Activated CD8-positive, alpha-beta memory T cell treated with anti-CD3 and anti-CD28 coated beads, Interleukin-2, amount 50 U/mL, for 24 hours (primary cell): ENCODE results near the gene PTDSS2.
"Not testable (repeated sequence)": the region's sequence is repeated elsewhere in the genome, so short reads cannot be mapped to it uniquely, and the experiment has no call there.

Experiments used
- DNase-seq: peaks from one replicate; pipeline ENCODE4 v3.0.0-alpha.2; 2020; ENCODE audit errors: extremely low read depth

The PTDSS2 gene

DNA sequence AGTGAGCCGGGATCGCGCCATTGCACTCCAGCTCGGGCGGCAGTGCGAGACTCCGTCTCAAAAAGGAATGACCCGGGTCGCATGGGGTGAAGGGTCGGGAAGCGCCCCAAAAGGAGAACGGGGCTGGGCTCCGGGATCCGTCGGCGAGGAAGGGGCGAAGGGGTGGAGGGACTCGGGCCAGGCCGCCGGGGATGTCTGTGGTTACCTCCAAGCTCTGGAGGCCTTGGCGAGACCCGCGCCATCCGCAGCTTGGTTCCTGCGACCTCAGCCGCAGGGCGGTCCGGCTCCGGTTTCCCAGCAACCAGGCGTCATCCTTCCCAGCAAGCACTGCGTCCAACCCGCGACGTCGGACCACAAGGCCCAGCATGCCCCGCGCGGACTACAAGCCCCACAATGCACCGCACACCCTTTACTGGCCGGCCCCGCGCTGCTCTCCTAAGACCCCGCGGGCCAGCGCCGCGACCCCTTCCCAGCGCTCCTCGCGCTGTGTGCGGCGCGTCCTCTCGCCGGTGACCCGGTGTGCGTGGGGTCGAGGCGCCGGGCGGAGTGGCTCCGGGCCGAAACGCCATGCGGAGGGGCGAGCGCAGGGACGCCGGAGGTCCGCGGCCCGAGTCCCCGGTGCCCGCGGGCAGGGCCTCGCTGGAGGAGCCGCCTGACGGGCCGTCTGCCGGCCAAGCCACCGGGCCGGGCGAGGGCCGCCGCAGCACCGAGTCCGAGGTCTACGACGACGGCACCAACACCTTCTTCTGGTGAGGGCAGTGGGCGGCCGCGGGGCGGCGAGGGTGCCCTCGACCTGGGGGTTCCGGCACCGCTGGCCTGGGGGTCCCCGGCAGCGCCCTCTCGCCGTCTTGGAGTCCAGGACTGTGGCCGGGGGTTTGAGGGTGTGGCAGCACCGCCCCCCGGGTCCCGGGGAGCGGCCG is at the start of gene PTDSS2:
Gene PTDSS2 (plus strand): TSS at position 391 of the 920 bp plus-strand sequence. CDS start 177 bp downstream, at position 568.
- DNase-seq: peak; percentile 92

DNA sequence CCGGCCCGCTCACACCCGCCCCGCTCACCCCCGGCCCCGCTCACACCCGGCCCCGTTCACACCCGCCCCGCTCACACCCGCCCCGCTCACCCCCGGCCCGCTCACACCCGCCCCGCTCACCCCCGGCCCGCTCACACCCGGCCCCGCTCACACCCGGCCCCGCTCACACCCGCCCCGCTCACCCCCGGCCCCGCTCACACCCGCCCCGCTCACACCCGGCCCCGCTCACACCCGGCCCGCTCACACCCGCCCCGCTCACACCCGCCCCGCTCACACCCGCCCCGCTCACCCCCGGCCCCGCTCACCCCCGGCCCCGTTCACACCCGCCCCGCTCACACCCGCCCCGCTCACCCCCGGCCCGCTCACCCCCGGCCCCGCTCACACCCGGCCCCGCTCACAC is 48.9 kb upstream of the PTDSS2 start:
- not testable (repeated sequence) for DNase-seq

DNA sequence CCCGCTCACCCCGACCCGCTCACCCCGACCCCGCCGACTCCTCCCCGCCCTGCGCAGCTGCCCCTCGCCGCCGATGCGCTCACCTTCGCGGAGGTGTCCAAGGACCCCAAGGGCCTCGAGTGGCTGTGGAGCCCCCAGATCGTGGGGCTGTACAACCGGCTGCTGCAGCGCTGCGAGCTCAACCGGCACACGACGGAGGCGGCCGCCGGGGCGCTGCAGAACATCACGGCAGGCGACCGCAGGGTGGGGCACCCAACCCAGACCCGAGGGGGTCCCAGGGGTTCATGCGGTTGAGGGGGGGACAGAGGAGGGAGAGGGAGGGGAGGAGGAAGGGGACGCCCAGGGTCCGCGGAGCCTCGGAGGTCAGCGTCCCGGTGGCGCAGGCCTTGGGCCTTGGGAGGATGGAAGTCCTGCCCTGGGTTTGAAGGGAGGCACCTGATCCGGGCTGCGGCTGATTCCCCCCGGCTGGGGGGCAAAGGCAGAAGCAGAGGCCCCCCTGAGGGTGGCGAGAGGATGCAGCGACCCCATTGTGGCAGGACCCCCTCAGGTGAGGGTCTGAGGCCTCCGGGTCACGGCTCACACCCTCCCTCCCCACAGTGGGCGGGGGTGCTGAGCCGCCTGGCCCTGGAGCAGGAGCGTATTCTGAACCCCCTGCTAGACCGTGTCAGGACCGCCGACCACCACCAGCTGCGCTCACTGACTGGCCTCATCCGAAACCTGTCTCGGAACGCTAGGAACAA is 46.9 kb upstream of the PTDSS2 start:
- DNase-seq: no peak

DNA sequence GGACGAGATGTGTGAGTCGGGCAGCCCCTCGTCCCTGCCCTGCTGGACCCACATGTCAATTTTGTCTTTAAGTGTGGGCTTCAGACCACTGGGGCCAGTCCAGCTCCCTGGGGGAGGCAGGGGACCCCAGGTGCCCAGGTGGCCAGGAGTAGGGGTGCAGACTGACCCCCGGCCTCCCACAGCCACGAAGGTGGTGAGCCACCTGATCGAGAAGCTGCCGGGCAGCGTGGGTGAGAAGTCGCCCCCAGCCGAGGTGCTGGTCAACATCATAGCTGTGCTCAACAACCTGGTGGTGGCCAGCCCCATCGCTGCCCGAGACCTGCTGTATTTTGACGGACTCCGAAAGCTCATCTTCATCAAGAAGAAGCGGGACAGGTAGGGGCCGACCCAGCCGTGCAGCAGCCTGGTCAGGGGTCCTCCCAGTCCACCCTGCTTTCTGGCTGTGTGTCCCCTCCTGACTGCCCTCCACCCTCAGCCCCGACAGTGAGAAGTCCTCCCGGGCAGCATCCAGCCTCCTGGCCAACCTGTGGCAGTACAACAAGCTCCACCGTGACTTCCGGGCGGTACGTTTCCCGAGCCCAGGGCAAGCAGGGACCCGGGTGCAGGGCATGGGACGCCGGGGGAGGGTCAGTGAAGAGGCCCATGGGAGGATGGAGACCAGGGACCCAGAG is 46.2 kb upstream of the PTDSS2 start:
- no peak for DNase-seq

DNA sequence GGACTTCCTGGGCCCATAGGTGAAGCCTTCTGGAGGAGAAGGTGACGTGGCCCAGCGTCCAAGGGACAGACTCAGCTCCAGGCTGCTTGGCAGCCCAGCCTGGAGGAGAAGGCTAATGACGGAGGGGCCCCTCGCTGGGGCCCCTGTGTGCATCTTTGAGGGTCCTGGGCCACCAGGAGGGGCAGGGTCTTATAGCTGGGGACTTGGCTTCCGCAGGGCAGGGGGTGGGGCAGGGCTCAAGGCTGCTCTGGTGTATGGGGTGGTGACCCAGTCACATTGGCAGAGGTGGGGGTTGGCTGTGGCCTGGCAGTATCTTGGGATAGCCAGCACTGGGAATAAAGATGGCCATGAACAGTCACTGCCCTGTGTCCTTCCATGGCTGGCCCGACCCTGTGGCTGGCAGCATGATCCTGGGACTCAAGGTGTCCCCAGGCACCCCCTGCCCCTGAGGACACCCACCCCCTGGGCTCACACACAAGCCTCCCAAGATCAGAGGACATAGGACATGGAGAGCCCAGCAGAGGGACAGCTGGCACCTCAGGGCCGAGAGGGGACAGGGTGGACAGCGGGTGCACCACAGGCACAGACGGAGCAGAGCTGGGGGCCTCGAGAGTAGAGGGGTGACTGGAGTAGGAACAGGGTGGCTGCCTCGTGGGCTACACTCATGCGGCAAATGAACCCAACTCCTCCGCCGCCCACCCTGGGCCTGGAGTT is 45.4 kb upstream of the PTDSS2 start:
- no peak for DNase-seq

DNA sequence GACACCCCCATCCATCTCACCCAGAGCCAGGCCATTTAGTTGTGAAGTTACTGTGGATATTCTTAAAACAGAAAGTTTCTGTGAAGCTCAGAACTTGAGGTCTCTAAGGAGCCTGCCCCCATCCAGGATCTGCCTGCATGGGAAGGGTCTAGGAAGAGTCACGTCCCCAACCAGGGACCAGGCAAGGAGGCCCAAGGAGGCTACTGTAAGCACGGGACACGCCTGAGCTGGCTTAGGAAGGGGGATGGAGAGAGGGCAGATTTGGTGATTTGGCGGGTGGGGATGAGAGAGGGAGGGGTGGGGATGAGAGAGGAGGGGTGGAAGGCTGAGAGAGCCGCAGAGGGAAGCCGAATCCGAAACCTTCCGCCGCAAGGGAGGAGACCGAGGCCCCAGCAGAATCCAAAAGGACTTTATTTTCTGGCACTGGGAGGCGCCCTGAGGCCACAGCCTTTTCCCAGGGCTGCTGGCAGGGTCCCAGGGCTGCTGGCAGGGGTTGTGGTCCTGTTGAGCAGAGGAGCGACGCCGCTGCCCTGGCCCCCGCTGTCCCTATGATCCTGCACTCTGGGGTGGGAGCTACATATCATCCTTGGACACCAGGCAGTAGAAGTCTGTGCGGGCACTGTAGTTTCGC is 44.6 kb upstream of the PTDSS2 start:
- DNase-seq: no peak

DNA sequence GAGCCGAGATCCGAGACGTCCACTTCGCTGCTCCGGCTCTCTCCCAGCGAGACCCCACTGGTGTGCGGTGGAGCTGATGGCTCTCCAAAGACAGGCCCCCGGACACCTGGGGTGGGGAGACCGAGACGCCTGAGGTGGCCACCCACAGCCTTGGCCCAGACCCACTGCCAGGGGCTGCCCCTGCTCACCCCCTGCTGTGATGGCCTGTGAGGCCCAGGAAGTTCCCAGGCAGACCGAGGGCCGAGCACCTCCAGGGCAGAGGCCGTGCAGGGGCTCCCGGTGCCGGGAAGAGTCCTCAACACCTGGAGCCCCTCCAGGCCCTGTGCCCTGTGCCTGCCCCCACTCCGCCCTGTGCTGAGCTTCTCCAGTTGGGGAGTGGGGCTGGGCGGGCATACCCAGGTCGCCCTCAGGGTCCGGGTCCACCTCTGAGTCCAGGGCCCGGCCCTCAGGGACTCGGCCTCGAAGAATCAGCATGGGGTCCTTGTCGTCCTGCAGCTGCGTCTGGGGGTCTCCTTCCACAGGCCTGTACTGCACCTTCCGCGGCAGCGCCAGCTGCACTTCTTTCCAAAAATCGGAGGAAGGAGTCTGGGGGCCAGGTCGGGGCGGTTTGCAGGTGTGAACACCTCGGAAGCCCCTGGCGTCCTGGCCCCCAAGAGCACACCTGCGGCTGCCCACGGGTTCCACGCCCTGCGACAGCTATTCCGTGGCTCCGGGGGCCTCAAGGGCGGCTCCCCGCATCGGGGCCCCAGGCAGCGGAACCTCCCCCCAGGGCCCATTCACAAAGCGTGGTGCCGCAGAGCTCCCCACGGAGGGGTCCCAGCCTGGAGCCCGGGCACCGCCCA is 43.9 kb upstream of the PTDSS2 start:
- DNase-seq: no peak

DNA sequence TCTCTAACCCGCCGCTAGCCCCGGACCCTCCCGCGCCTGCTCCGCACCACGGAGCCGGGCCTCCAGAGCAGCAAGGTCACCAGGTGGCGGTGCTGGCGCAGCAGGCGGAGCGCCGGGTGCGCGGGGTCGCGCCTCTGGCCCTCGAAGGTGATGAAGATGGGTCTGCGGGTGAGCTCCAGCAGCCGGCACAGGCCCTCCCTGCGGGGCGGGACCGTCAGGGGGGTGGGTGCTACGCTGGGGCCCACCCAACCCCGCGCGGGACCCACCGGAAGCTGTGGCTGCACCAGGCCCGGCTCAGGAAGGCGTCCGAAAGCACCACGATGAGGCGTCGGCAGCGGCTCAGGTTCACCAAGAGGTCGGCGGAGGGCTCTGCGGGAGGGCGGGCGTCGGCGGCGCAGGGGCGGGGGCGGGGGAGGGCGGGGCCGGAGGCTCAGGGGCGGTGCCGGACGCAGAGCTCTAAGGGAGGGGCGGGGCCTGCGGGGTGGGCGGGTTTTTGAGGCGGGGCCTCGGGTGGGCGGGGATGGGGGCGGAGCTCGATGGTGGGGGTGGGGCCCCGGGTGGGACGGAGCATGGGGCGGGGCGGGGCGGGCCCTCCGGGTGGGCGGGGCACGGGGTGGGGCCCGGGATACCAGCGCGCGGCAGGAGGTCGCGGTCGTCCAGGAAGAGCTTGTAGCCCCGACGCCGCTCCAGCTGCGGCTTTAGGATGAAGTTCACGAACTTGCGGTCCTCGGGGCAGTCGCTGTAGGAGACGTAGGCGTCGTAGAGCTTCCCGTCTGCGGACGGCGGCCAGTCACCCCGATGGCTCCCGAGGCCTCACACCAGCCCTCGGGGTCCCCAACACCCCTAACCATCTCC is 43.1 kb upstream of the PTDSS2 start:
- DNase-seq: peak; percentile 81

DNA sequence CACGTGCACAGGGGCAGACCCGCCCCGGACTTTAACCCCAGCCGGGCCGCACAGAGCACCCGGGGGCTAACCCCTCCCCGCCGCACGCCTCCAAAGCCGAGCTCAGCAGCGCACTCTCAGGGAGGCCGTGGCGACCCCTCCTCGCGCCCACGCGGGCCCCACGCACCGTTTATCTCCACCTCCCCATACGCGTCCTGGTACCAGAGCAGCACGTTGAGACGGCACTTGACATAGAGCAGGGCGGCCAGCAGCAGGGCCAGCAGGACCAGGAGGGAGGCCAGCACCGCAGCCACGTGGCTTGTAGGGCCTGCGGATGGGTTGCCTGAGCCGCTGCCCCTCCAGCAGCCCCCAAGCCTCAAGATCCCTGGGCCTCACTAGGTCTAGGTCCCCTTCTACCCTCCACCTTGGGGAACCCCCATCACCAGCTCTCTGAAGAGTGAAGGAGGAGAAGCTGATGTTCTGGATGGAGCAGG is 42.4 kb upstream of the PTDSS2 start:
- DNase-seq: no peak

DNA sequence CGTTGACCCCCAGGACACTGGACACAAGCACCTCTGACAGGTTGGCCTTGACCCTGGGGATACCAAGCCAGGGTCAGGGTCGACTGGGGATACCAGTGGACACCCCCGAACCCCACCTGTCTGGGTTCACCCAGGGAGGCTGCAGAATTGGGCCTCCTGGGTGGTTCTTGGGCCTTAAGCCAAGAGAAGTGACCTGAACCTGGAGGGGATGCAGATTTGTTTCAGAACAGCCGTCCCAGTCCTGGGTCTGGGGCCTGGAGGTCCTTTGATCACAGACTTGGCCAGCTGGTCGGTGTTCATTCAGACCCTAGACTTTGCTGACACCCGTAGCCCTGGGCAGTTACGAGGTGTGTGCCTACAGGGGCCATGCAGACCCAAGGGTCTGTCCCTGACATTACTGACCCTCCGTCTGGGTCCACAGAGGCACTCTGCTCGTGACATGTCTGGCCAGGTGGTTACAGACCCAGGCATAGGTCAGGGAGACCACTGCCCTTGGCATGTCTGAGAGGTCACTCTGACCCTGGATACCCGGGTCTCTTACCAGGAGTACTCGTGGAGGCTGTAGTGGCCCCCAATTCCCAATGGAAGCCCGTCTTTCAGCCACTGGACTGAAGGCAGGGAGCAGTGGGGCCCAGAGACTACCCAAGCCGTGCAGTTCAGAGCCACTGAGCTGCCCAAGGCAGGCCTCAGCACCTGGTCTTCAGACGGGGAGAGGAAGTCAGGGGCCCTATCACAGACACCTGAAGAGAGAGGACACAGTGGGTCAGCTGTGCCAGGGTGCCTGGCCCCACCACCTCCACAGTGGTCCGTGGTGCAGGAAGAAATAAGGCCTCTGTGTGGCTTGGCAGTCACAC is 41.7 kb upstream of the PTDSS2 start:
- no peak for DNase-seq

DNA sequence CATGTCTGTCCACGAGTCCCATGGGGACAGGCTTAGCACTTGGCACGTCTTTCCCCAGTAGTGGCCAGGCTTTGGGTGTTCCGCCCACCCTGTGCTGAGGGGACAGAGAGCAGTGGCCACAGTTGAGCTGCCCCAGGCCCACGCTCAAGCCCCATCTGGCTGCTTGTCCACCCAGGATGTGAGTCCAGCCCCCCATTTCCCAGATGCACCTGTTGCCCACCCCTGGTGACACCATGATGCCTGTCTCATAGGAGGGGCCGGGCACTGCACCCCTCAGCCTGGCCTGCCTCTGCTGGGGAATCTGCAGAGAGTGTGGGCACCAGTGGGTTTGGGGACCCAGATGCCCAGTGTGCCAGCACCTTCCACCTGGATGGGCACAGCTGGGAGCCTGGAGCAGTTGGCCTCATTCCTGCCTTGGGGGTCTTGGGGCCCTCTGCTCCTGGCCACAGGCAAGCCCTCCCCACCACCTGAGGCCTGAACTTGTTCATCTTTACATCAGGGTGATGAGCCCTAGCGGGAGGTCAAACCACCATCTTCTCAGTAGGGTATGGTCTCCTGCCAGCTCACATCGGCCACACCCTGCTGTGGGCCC is 41.0 kb upstream of the PTDSS2 start:
- no peak for DNase-seq

DNA sequence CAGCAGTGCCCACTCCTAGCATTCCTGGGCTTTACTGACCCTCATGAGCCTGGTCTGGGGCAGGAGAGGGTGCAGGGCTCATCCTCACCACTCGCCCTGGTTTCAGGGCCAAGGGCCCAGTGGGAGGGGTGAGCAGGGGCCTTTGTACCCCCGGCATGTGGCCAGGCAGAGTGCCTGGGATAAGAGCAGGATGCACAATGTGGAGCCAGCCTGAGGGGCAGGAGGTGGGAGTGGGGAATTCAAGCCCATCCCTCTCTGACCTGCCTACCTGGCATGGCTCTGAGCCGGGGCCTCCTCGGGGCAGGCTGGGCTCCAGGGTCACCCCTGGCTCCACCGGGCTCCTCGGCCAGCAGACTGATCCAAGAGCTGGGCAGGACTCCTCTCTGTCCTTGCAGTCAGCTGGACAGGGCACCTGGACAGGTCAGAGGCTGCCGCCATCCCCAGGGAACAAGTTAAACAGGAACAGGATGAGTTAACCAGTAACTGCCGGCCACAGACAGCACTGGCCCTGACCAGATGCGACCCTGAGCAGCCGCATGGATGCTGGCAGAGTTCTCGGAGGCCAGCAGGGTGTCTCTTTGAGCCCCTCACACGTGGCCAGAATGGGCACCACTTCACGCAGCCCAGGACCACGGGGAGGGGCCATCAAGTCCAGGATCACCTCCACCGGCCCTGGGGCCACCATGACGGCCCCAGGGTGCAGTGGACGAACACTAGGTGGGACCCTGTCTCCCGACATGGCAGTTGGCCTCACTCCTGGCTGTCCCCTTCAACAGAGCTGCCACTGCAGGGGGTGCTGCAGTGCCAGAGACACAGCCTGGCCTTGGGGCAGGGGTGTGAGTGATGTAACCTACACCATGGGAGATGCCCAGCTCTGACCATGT is 40.2 kb upstream of the PTDSS2 start:
- no peak for DNase-seq

DNA sequence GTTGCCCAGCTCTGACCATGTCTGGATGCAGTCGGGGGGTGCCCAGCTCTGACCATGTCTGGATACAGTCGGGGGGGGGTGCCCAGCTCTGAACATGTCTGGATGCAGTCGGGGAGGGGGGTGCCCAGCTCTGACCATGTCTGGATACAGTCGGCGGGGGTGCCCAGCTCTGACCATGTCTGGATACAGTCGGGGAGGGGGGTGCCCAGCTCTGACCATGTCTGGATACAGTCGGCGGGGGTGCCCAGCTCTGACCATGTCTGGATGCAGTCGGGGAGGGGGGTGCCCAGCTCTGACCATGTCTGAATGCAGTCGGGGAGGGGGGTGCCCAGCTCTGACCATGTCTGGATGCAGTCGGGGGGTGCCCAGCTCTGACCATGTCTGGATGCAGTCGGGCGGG is 39.4 kb upstream of the PTDSS2 start:
- DNase-seq: not testable (repeated sequence)

DNA sequence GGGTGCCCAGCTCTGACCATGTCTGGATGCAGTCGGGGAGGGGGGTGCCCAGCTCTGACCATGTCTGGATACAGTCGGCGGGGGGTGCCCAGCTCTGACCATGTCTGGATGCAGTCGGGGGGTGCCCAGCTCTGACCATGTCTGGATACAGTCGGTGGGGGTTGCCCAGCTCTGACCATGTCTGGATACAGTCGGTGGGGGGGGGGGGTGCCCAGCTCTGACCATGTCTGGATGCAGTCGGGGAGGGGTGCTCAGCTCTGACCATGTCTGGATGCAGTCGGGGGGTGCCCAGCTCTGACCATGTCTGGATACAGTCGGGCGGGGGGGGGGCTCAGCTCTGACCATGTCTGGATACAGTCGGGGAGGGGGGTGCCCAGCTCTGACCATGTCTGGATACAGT is 38.6 kb upstream of the PTDSS2 start:
- DNase-seq: not testable (repeated sequence)

DNA sequence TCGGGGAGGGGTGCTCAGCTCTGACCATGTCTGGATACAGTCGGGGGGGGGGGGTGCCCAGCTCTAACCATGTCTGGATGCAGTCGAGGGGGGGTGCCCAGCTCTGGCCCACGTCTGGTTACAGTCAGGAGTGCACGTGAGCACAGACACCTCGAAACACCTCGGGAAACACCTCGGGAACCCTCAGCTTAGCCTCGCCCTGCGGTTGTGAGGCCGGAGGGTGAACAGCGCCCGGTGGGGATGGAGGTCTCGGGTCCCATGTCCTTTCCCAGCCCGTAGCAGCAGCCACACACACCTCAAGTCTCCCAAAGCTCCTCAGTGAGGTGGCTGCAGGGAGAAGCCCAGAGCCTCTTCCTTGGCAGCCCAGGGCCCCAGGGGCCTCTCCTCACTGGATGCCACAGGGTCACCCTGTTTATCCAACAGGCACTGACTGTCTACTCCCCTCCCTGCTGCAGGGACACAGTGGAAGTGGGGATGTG is 37.4 kb upstream of the PTDSS2 start:
- no peak for DNase-seq
